ENCODE data around the gene TSHR.

DNA sequence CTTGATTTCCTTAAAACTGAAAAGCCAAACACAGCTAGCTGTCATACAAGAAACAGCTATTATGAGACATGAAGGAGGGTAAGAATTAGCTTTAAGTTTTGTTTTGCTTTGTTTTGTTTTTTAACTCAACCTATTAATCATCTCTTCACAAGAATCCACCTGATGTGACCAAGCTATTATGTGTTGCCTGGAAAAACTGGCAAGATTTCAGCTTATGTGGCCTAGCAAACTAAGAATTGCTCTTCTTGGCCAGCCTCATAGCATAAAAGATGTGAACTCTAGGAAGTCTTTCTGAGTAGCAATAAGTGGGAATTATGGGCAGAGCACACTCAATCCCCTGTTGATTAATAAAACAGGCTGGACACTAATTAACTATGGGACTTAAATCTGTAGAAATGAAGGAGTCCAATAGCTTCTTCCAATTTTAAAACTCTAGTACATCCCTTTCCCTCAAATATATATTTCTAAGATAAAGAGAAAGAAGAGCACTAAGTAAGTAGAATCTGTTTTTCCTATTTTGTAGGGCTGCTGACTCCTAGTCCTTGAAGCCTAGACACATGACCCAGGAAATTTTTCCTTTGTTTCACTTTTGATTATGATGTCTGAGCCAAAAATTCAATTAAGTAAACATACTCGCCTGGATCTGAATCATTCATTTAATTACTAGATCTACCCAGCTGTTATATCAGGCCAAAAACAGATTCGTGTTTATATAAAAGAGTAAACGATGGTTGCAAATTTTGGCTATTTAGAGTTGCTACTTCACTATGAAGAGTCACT lies 189.6 kb downstream of the TSHR start:
- TF ChIP-seq CTCF (IDR thresholded peaks at IDR 0.05; ENCODE audit: insufficient read depth, low read depth, low read length) (no peak), EZH2 (IDR thresholded peaks at IDR 0.05; ENCODE audit: insufficient read depth, low read length) (no peak)

Measured in astrocyte (in vitro differentiated cells and primary cell).